GM18511 (cell line): Measurements from ENCODE around the gene UBXN6.

Experiments used
- ATAC-seq: cut with Tn5 transposase; IDR thresholded peaks from one replicate; pipeline ENCODE4 v1.9.1; 2021; ENCODE audit warnings: mild to moderate bottlenecking, moderate library complexity; ENCODE audit not compliant: unreplicated experiment

The UBXN6 gene

DNA sequence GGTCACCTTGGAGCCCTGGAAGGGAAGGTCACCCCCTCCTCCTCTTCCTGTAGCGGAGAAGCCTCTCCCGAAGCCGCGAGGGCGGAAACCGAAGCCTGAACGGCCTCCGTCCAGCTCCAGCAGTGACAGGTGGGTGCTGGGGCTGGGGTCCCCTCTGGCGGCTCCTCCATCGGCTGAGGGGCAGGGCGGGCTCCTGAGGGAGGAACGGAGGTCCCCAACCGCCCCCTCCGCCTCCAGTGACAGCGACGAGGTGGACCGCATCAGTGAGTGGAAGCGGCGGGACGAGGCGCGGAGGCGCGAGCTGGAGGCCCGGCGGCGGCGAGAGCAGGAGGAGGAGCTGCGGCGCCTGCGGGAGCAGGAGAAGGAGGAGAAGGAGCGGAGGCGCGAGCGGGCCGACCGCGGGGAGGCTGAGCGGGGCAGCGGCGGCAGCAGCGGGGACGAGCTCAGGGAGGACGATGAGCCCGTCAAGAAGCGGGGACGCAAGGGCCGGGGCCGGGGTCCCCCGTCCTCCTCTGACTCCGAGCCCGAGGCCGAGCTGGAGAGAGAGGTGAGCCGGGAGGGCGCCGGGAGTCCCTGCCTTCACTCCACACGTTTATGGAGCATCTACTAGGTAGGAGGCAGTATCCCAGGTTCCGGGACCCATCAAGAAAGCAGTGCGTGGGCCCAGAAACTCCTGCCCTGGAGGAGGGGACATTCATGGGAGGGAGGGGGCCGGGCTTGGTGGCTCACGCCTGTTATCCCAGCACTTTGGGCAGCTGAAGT is 36.5 kb upstream of the UBXN6 start:
- no peak for ATAC-seq

GRCh38 chr19:4493104-4493928 is 35.7 kb upstream of the UBXN6 start:
- ATAC-seq, result no peak

- no peak for ATAC-seq
Measured at GRCh38 chr19:4492337-4493103, 34.9 kb upstream of the UBXN6 start.

GRCh38 chr19:4491446-4491845 is 33.9 kb upstream of the UBXN6 start:
- ATAC-seq, result no peak

DNA sequence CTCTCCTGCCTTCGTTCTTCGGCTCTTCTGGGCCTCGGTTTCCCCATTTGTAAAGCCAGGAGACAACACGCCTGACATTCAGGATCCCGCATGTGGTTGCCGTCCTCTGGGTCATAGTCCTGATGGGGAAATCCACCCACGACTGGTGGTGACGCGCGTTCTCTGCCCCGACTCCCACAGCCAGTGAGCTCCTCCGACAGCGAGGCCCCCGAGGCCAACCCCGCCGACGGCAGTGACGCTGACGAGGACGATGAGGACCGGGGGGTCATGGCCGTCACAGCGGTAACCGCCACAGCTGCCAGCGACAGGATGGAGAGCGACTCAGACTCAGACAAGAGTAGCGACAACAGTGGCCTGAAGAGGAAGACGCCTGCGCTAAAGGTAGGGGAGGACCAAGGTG is 30.9 kb upstream of the UBXN6 start:
- no peak for ATAC-seq

DNA sequence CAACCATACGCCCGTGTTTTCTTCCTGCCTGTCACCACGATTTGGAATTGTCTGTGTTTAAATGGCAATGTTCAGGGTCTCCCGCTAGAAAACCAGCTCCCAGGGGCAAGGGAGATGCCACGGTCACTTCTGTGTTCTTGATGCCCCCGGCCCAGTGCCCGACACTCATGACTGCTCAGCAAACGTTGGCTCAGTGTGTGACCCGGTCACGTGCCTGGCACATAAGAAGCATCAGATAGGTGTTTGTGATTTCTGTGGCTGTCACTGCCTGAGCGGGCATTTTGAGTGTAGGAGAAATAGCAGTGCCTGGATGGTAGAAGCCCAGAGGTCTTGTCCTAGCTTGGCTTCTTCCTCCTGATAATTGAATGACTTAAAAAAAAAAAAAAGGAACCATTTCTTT is 30.0 kb upstream of the UBXN6 start:
- no peak for ATAC-seq

- ATAC-seq, result no peak
Measured at GRCh38 chr19:4483385-4483784, 25.8 kb upstream of the UBXN6 start.

GRCh38 chr19:4482721-4483364 is 25.2 kb upstream of the UBXN6 start:
- ATAC-seq, result no peak

DNA sequence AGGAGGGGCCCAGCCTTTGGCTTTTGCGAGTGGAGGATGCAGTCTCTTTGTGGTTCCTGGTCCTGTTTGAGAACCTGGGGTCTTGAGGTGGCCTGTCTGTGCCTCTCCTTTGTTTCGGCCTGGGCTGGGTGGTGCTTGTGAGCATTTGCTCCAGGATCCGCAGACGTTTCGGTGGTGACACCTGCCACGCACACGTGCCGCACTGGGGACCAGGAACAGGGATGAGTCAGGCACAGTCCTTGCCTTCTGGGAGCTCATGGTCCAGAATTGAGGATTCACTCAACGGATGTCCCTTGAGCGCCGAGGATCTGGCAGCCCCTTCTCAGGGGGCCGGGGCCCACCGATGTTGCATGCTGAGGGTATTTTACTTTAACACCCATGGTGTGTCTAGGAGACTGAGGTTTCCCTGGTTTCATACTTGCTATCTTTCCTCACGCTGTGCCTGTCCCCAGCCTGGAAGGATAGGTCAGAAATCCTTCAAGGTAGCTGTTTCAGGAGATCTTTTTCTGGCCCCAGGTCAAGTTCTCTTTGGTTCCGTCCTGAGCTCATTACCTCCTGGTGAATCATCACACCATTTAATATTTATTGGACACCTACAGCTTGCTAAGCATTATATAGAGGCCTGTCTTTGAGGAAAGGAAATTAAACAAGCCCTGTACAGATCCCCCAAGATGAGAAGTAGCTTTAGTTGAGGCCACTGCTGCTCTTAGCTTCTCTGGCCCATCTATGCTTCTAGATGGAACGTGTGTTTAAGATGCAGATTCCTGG is 19.6 kb upstream of the UBXN6 start:
- no peak for ATAC-seq

GRCh38 chr19:4474514-4475022 is 17.0 kb upstream of the UBXN6 start:
- ATAC-seq, result no peak

DNA sequence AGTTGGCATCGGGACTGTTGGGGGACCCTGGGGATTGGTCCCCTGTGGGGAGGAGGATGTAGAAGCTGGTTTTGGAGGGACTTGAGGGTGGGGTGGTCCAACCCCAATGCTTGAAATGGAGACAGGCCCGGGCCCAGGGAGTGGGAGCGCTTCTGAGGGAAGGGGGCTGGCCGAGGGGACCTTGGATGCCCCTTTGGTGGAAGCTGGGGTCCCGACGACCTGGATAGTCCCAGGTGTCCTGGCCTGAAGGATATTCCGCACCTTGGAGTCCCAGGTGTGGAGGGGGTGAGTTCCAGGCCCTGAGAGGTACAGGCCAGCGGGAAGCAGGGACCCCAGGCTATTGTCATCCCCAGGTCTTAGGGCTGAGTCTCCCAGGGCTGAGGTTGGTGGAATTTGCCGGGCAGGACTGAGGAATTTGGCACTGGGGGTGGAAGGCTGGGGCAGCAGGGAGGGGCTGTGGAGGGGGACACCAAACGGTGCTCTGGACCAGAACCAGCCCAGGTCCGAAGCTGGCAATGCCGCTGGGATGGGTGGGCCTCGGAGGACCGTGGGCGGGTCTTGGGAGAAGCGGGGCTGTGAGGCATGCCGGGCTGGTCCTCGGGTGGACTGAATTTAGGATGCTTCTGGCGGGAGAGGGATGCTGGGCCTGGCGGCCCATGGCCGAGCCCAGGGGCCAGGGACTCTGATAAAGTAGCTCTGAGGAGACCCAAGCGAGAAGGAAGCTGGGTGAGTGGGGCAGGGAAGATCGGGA is 16.3 kb upstream of the UBXN6 start:
- ATAC-seq, result no peak

GRCh38 chr19:4473011-4473762 is 15.6 kb upstream of the UBXN6 start:
- no peak for ATAC-seq

- peak; percentile 4 for ATAC-seq
Measured at GRCh38 chr19:4472174-4472974, 14.8 kb upstream of the UBXN6 start, which contains the start of gene HDGFL2. Gene HDGFL2 (plus strand): TSS chr19:4472297. CDS start chr19:4472351, 54 bp downstream.

- ATAC-seq, result peak; percentile 89
Measured at GRCh38 chr19:4471403-4472173, 14.0 kb upstream of the UBXN6 start.

GRCh38 chr19:4467835-4468234 is 10.2 kb upstream of the UBXN6 start:
- no peak for ATAC-seq

- ATAC-seq, result no peak
Measured at GRCh38 chr19:4464815-4465581, 7.4 kb upstream of the UBXN6 start.
